Non-pigmented ciliary epithelial cell (primary cell): ENCODE results near the gene RPL10A.

Experiments
- DNase-seq: peaks from one replicate; pipeline ENCODE4 v3.0.0-alpha.2; 2010; ENCODE audit warnings: low read depth

The RPL10A gene

GRCh38 chr6:35475573-35475972 lies 7.4 kb downstream of the RPL10A start:
- DNase-seq: no peak

- DNase-seq: no peak
These were observed 7.8 kb downstream of the RPL10A start for GRCh38 chr6:35476004-35476403.

- DNase-seq: no peak
These were observed 8.8 kb downstream of the RPL10A start for GRCh38 chr6:35477028-35477427.

DNA sequence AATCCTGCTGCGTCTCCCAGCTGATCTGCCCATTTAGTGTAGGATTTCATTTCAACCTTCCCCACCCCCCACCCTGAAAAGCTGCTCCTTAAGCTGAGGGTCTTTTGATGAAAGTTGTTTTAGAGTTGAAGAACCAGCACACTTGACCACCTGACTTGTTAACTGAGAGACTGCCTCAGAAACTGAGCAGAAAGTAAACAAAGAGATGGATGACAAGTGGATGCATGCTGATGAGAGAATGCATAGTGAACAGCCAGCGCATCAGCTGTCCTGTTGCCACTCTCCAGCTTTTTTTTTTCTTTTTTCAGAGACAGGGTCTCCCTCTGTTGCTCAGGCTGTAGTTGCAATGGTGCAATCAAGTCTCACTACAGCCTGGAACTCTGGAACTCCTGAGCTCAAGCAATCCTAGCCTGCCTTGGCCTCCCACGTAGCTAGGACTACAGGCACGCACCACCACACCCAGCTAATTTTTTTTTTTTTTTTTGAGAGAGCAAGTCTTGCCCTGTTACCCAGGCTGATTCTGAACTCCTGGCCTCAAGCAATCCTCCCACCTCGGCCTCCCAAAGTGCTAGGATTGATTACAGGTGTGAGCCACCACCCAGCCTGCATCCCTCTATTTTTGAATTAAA lies 9.5 kb downstream of the RPL10A start:
- no peak for DNase-seq

DNA sequence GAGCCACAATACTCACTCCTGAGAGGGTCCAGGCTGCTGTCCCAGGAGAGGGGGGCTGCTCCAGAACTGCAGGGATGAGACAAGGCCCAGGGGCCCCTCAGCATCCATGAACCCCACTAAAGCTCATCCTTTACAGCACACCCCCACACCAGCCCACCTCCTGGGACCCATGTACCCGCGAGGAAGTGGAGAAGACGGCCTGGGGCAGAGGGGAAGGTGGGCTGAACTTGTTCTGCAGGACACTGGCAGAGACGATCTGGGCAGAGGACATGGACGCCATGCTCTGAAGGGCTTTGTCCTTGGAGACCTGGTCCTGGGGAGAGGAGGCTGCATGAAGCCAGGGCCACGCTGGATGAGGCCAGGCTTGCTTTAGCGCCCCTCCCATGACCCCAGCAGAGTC lies 10.1 kb downstream of the RPL10A start:
- DNase-seq: no peak

DNA sequence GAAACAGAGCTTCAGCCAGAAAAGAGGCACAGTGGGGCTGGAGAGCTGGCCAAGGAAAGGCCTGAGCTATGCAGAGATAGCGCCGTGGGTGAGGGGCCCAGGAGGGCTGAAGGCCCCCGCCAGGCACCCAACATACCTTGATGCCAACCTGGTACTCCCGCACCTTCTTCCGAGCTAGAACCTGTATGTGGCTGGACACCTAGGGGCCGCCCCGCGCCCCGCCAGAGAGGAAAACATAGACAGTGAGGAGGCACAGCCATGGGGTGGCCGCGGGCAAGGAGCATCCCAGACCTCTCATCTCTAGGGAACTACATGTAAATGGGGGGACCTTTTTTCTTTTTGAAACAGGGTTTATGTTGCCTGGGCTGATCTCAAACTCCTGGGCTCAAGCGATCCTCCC lies 12.0 kb downstream of the RPL10A start:
- no peak for DNase-seq

DNA sequence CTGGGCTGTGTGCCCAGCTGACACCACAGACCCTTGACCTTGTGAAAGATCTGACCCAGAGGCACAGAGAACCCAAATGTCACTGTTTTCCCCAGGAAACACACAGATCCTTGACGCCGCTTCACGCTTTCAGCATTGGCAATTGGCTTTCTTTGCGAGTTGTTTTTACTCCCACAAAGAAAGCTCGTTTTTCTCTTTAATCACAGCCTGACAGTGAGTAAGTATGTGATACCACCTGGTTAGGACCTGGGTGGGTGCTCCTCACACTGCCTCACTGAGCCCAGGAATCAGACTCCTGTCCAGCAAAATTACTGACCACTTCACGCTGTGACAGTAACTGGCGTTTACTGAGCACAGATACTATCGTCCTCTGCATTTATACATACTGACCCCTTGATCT lies 13.0 kb downstream of the RPL10A start:
- no peak for DNase-seq

DNA sequence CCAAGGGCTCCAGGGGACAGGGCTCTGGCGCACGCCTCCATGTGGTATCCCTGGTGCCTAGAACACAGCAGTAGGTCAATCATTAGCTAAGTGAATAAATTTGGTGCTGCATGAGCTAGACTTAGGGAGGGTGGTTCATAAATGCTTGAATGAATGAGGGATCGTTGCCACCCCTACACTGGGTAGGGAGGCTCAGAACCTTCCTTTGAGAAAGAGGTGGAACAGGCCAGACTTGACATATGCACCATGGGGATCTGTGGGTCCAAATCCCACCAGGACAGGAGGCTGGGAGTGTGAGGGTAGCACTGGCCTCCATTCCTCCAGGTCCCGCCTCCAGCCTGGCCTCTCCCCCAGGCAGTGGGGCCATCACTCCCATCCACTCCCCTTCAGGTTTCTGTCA lies 14.9 kb downstream of the RPL10A start:
- no peak for DNase-seq

GRCh38 chr6:35483490-35483889 lies 15.3 kb downstream of the RPL10A start:
- DNase-seq: no peak

DNA sequence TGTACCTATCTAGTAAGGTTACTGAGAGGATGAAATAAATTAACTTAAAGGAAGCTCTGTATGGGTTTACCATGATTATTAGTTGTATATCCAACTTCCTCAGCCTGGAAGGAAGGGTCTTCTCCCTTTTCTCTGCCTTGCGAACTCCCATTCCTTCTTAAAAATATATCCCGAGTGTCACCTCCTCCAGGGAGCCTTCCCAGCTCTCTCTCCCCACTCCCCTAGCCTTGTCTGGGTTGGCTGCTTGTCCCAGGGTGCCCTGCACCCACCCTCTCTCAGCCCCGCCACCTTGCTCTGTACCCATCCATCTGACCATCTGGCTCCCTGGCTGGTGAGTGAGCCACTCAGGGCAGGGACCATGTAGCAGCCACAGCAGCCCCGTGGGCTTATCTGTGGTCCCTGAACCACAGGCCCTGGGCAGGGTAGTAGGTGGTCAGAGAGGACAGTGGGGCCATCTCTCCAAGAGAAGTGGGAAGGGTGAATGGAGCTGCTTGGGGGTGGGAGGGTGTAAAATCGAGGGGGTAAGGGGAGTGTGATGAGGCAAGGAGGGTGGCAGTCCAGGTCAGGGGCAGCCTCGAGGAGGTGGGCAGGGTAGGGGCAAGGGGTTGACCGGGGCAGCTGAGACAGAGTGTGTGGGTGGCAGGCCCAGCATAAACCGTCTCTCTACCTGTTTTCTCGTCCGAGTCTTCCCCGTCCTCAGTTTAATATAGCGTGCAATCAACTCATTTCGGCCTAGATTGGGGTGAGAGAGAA lies 15.9 kb downstream of the RPL10A start:
- DNase-seq: no peak

DNA sequence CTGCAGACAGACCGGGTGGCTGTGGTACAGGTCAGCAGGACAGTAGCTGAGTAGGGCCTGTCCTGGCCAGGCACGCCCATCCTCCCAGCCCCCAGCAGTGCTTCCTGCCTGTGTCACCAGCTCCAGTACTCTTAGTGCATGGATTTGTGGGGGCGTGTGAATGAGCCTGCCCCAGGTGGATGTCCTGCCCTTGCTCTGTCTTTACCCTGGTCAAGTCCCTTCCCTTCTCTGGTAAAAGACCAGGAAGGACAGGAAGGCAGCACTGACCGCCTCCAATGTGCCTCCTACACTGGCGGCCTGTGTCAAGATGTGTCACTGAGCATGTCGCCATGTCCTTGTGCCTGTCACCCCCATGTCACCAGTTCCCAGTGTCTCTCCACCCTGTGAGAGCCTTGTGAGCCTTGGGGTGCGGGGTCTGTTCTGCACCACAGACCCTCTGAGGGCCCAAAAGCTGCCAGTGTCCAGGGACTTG lies 16.8 kb downstream of the RPL10A start:
- DNase-seq: no peak

- DNase-seq: no peak
These were observed 17.2 kb downstream of the RPL10A start for GRCh38 chr6:35485402-35485877.

GRCh38 chr6:35486005-35486925 lies 18.1 kb downstream of the RPL10A start:
- no peak for DNase-seq

DNA sequence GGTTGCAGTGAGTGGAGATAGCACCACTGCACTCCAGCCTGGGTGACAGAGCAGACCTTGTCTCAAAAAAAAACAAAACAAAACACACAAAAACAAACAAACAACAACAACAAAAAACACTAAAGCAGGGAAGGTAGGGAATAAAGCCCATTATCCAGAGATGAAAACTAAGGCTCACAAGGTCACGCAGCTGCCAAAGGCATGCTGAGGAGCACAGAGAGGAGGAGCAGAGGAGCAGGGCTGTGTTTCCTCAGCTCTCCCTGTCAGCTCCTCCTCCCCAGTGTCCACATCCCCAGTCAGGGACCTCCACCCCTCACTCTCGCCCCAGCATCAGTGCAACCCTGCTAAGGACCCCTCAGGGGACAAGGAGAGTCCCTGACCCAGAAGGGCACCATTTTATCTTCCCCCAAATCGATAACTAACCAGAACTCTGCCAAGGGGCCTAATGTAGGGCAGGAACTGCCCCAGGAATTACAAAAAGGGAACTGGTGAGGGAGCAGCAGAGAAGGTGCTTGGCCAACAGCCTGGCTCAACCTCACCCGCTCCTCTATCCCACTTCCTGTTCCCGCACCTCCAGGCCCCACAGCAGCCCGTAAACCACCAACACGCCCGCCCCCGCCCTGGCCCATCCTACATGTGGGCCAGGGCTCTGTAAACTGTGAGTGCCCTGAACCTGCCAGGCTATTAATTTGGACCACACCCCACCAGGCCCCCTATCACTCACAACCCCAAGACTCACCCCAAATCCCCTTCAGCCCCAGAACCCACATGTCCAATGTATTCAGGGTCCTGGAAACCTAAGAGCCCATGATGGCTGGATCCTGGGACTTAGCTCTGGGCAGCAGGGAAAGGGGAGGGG lies 19.7 kb downstream of the RPL10A start:
- no peak for DNase-seq

GRCh38 chr6:35488517-35488862 lies 20.3 kb downstream of the RPL10A start:
- DNase-seq: no peak

DNA sequence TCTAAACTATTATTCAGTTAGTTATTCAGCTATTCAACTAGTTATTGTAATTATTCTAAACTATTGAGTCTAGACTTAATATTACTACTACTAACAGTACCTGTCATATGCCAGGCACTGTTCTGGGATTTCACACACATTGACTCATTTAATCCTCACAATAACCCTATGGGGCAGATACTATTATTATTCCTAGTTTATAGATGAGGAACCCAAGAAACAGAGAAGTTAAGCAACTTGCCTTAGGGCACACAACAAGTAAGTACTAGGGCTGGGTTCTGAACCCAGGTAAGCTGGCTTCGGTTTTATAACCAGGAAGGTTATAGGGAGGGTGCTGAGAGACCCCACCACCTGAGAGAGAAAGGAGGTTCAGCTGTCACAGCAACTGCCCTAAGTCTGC lies 20.9 kb downstream of the RPL10A start:
- no peak for DNase-seq

GRCh38 chr6:35489995-35490791 lies 22.0 kb downstream of the RPL10A start:
- no peak for DNase-seq

DNA sequence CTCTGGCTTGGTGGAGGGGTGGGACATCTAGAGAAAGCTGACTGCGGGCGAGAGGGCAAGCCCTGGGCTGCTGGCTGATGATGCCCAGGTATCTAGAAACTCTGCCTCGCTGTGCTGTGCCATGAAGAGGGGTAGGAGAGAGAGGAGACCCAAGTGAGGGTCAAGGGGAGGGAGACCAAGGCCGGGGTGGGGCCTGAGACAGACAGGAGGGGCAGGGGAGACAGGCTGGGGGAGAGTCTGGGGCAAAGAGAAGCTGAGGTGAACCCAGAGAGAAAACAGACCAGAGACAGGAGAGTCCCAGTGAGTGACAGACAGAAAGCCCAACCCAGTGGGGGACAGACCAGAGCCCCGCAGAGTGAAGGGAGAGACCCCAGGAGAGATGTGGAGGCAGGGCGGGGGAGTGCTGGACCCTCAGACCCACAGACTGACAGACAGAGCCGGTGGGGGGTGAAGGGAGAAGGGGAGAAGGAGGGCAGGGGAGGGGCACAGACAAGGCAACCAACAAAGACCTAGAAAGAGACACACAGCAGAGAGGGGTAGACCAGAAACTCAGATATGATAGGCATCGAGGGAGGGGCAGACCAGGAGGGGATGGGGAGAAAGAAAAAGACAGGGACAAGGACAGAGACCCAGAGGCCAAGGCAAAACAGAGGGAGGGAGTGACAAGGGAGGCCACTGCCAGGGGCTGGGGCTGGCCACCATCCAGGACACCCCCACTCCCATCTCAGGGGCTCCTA lies 22.8 kb downstream of the RPL10A start:
- DNase-seq: no peak

GRCh38 chr6:35491558-35492257 lies 23.5 kb downstream of the RPL10A start:
- DNase-seq: no peak
